ENCODE data around the gene EXOC2.
"Not testable (repeated sequence)": the region's sequence is repeated elsewhere in the genome, so short reads cannot be mapped to it uniquely, and the experiment has no call there.

The EXOC2 gene

GRCh38 chr6:708237-708598 is 15.3 kb upstream of the EXOC2 start:
- DNase-seq = no peak

- no peak for DNase-seq
Observed at GRCh38 chr6:707576-708236, 14.8 kb upstream of the EXOC2 start.

GRCh38 chr6:706819-707381 is 14.0 kb upstream of the EXOC2 start:
- DNase-seq = no peak

GRCh38 chr6:706146-706545 is 13.2 kb upstream of the EXOC2 start:
- DNase-seq = no peak

- DNase-seq = no peak
Observed at GRCh38 chr6:705047-705446, 12.1 kb upstream of the EXOC2 start.

GRCh38 chr6:704046-704445 is 11.1 kb upstream of the EXOC2 start:
- no peak for DNase-seq

- peak; percentile 11 for DNase-seq
Observed at GRCh38 chr6:703552-703951, 10.6 kb upstream of the EXOC2 start.

GRCh38 chr6:701700-702479 is 9.0 kb upstream of the EXOC2 start:
- no peak for DNase-seq

- DNase-seq = no peak
Observed at GRCh38 chr6:701215-701614, 8.3 kb upstream of the EXOC2 start.

- no peak for DNase-seq
Observed at GRCh38 chr6:700490-700889, 7.6 kb upstream of the EXOC2 start.

GRCh38 chr6:699319-699718 is 6.4 kb upstream of the EXOC2 start:
- DNase-seq = no peak

GRCh38 chr6:694431-695126 is 1.6 kb upstream of the EXOC2 start:
- DNase-seq = not testable (repeated sequence)

- DNase-seq = no peak
Observed at GRCh38 chr6:693723-694009, 727 bp upstream of the EXOC2 start.

GRCh38 chr6:692356-692851 is 535 bp downstream of the EXOC2 start:
- DNase-seq = peak; percentile 85

GRCh38 chr6:689223-689622 is 3.7 kb downstream of the EXOC2 start:
- DNase-seq = no peak

- DNase-seq = no peak
Observed at GRCh38 chr6:686497-686896, 6.4 kb downstream of the EXOC2 start.

- peak; percentile 87 for DNase-seq
Observed at GRCh38 chr6:684831-685636, 7.9 kb downstream of the EXOC2 start.

GRCh38 chr6:683742-684440 is 9.0 kb downstream of the EXOC2 start:
- peak; percentile 55 for DNase-seq

- DNase-seq = no peak
Observed at GRCh38 chr6:680666-681340, 12.1 kb downstream of the EXOC2 start.

- no peak for DNase-seq
Observed at GRCh38 chr6:680251-680650, 12.7 kb downstream of the EXOC2 start.

- no peak for DNase-seq
Observed at GRCh38 chr6:679282-679681, 13.7 kb downstream of the EXOC2 start.

- DNase-seq = no peak
Observed at GRCh38 chr6:678520-678919, 14.4 kb downstream of the EXOC2 start.

Measured in activated CD4-positive, alpha-beta T cell treated with anti-CD3 and anti-CD28 coated beads, Interleukin-2, Interleukin-6, amounts not matched to agents 100 ng/mL and 50 ng/mL, durations not matched to agents 16 hours and 8 hours (primary cell).